Measurements from ENCODE around the gene CEACAM1. TPM values are rescaled to one million over a fixed set of nuclear protein-coding genes. Genes with fewer than 3 reads are reported as not detected.

CEACAM1 gene
- total RNA-seq, 3 donors from 2014 or later (not counting 1 experiment from before 2014, with no cell fraction given): 1.3 to 1.9 TPM; not detected in 1

GRCh38 chr19:42512130-42512636 is 16.1 kb downstream of the CEACAM1 start:
- Mint-ChIP-seq H3K9me3 (no peaks in the 10 kb centered on the region), H3K27me3 (ENCODE audit: low read depth in 2 of 2) (no peaks in the 10 kb centered on the region), H3K36me3 (no peaks in the 10 kb centered on the region), H3K4me3 (no peak overlapping the region), H3K27ac (peak overlapping the region in 1 of 2 donors; percentile 15), H3K4me1 (peaks cover 0 to 7% of the 10 kb centered on the region in 2 donors)
- Histone ChIP-seq H3K4me3 (ENCODE audit: low read length) (no peak overlapping the region), H3K4me1 (ENCODE audit: control insufficient read depth, insufficient read depth, low read length) (no peaks in the 10 kb centered on the region), H3K27ac (ENCODE audit: low read length) (no peak overlapping the region), H3K36me3 (ENCODE audit: control insufficient read depth, insufficient read depth, low read length) (no peaks in the 10 kb centered on the region), H3K9me3 (ENCODE audit: control insufficient read depth, insufficient read depth, low read length) (no peaks in the 10 kb centered on the region), H3K27me3 (ENCODE audit: control insufficient read depth, insufficient read depth, low read length) (no peaks in the 10 kb centered on the region)
- DNase-seq: no peak
- ATAC-seq: no peak
- WGBS (ENCODE audit: insufficient coverage): 100% methylated on average over 3 of the region's 5 CpGs
- intact Hi-C loops (cut with micrococcal nuclease): no loop called here
- no peak for TF ChIP-seq CTCF (IDR thresholded peaks at IDR 0.05)

GRCh38 chr19:42511340-42511739 is 16.9 kb downstream of the CEACAM1 start:
- TF ChIP-seq CTCF (IDR thresholded peaks at IDR 0.05): no peak
- H3K36me3 Mint-ChIP-seq: no peaks in the 10 kb centered on the region
- H3K4me1 Mint-ChIP-seq: peaks cover 0 to 7% of the 10 kb centered on the region in 2 donors
- no peaks in the 10 kb centered on the region for H3K9me3 ChIP-seq (ENCODE audit: control insufficient read depth, insufficient read depth, low read length)
- H3K4me3 ChIP-seq (ENCODE audit: low read length): no peak overlapping the region
- H3K27ac Mint-ChIP-seq: no peak overlapping the region
- no peaks in the 10 kb centered on the region for H3K27me3 Mint-ChIP-seq (ENCODE audit: low read depth in 2 of 2)
- no peak overlapping the region for H3K27ac ChIP-seq (ENCODE audit: low read length)
- no peaks in the 10 kb centered on the region for H3K36me3 ChIP-seq (ENCODE audit: control insufficient read depth, insufficient read depth, low read length)
- DNase-seq (no peak), ATAC-seq (no peak)
- no peaks in the 10 kb centered on the region for H3K27me3 ChIP-seq (ENCODE audit: control insufficient read depth, insufficient read depth, low read length)
- 86% methylated on average over 4 of the region's 4 CpGs for WGBS (ENCODE audit: insufficient coverage)
- H3K4me3 Mint-ChIP-seq: no peak overlapping the region
- intact Hi-C loops (cut with micrococcal nuclease): no loop called here
- H3K4me1 ChIP-seq (ENCODE audit: control insufficient read depth, insufficient read depth, low read length): no peaks in the 10 kb centered on the region
- H3K9me3 Mint-ChIP-seq: no peaks in the 10 kb centered on the region

- no peaks in the 10 kb centered on the region for H3K27me3 ChIP-seq (ENCODE audit: control insufficient read depth, insufficient read depth, low read length)
- no peak overlapping the region for H3K27ac ChIP-seq (ENCODE audit: low read length)
- H3K36me3 Mint-ChIP-seq: no peaks in the 10 kb centered on the region
- no peaks in the 10 kb centered on the region for H3K9me3 ChIP-seq (ENCODE audit: control insufficient read depth, insufficient read depth, low read length)
- no peak overlapping the region for H3K4me3 Mint-ChIP-seq
- no peaks in the 10 kb centered on the region for H3K36me3 ChIP-seq (ENCODE audit: control insufficient read depth, insufficient read depth, low read length)
- ATAC-seq: no peak
- H3K4me1 ChIP-seq (ENCODE audit: control insufficient read depth, insufficient read depth, low read length): no peaks in the 10 kb centered on the region
- intact Hi-C loops (cut with micrococcal nuclease): no loop called here
- DNase-seq: no peak
- no peaks in the 10 kb centered on the region for H3K9me3 Mint-ChIP-seq
- H3K27ac Mint-ChIP-seq: no peak overlapping the region
- no peak overlapping the region for H3K4me3 ChIP-seq (ENCODE audit: low read length)
- TF ChIP-seq CTCF (IDR thresholded peaks at IDR 0.05): no peak
- H3K27me3 Mint-ChIP-seq (ENCODE audit: low read depth in 2 of 2): no peaks in the 10 kb centered on the region
- H3K4me1 Mint-ChIP-seq: peaks cover 0 to 7% of the 10 kb centered on the region in 2 donors
Measured at GRCh38 chr19:42508892-42509444, 19.3 kb downstream of the CEACAM1 start.

- Mint-ChIP-seq H3K4me3 (no peak overlapping the region), H3K27me3 (ENCODE audit: low read depth in 2 of 2) (no peaks in the 10 kb centered on the region), H3K4me1 (no peaks in the 10 kb centered on the region), H3K27ac (no peak overlapping the region), H3K36me3 (no peaks in the 10 kb centered on the region), H3K9me3 (no peaks in the 10 kb centered on the region)
- Histone ChIP-seq H3K36me3 (ENCODE audit: control insufficient read depth, insufficient read depth, low read length) (no peaks in the 10 kb centered on the region), H3K9me3 (ENCODE audit: control insufficient read depth, insufficient read depth, low read length) (no peaks in the 10 kb centered on the region), H3K4me1 (ENCODE audit: control insufficient read depth, insufficient read depth, low read length) (no peaks in the 10 kb centered on the region), H3K4me3 (ENCODE audit: low read length) (no peak overlapping the region), H3K27ac (ENCODE audit: low read length) (no peak overlapping the region), H3K27me3 (ENCODE audit: control insufficient read depth, insufficient read depth, low read length) (no peaks in the 10 kb centered on the region)
- intact Hi-C loops (cut with micrococcal nuclease): no loop called here
- no peak for TF ChIP-seq CTCF (IDR thresholded peaks at IDR 0.05)
- no peak for DNase-seq
- ATAC-seq: no peak
- 100% methylated on average over 1 of the region's 1 CpG for WGBS (ENCODE audit: insufficient coverage)
Measured at GRCh38 chr19:42505066-42505465, 23.2 kb downstream of the CEACAM1 start.
